Suprapubic skin (tissue), 4 donors: Measurements from ENCODE around the gene LOXL3.

Experiments used
- EP300 ChIP-seq: sonication (generic); formaldehyde crosslinking; IDR thresholded peaks from one replicate; pipeline ENCODE4 v1.6.1; 2017; ENCODE audit warnings: antibody characterized with exemption
- POLR2A ChIP-seq, 2 donors: fragments of 450-650 bp; IDR thresholded peaks; one replicate each; pipeline ENCODE4 v1.6.1; 2017; ENCODE audit warnings: antibody characterized with exemption in 2 of 2, mild to moderate bottlenecking in 2 of 2, moderate library complexity in 2 of 2
- POLR2AphosphoS5 ChIP-seq, 3 donors: sonication (generic); formaldehyde crosslinking; IDR thresholded peaks; one replicate each; pipeline ENCODE4 v1.6.1; 2017; ENCODE audit warnings: antibody characterized with exemption in 3 of 3
- TF ChIP-seq, protein P1 (sequence below), 2 donors: fragments of 200-600 bp in 1 of 2; fragments of 450-650 bp in 1 of 2; sonication (generic) in 1 of 2; IDR thresholded peaks; one replicate each; pipeline ENCODE4 v1.5.1; 2016 to 2019; ENCODE audit warnings: antibody characterized with exemption in 2 of 2, mild to moderate bottlenecking in 1 of 2, moderate library complexity in 1 of 2

DNA sequence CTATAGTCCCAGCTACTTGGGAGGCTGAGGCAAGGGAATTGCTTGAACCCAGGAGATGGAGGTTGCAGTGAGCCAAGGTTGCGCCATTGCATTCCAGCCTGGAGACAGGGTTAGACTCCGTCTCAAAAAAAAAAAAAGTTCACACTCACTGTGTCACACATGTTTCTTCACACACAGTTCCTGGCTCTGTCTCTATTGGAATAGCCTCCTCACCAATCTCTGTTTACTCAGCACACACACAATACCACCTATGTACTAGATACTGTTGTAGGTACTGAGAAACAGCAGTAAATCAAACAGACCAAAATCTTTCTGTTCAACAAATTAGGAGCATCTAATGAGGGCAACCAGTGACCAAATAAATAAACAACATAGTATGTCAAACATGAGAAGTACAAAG is 67.6 kb downstream of the LOXL3 start:
- TF ChIP-seq EP300 (no peak), POLR2A (IDR thresholded peaks at IDR 0.05) (no peak), POLR2AphosphoS5 (IDR thresholded peaks at IDR 0.05) (no peak)
- TF ChIP-seq, protein P1, sequence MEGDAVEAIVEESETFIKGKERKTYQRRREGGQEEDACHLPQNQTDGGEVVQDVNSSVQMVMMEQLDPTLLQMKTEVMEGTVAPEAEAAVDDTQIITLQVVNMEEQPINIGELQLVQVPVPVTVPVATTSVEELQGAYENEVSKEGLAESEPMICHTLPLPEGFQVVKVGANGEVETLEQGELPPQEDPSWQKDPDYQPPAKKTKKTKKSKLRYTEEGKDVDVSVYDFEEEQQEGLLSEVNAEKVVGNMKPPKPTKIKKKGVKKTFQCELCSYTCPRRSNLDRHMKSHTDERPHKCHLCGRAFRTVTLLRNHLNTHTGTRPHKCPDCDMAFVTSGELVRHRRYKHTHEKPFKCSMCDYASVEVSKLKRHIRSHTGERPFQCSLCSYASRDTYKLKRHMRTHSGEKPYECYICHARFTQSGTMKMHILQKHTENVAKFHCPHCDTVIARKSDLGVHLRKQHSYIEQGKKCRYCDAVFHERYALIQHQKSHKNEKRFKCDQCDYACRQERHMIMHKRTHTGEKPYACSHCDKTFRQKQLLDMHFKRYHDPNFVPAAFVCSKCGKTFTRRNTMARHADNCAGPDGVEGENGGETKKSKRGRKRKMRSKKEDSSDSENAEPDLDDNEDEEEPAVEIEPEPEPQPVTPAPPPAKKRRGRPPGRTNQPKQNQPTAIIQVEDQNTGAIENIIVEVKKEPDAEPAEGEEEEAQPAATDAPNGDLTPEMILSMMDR (IDR thresholded peaks at IDR 0.05) = no peak
